ENCODE data around the gene TMPO.

- no peak for TF ChIP-seq ZNF274 (IDR thresholded peaks at IDR 0.05; ENCODE audit: low read length)
- no peak for TF ChIP-seq ZNF274 (tag by site-specific recombination; IDR thresholded peaks at IDR 0.05; ENCODE audit: borderline replicate concordance)
- TF ChIP-seq, protein P1, sequence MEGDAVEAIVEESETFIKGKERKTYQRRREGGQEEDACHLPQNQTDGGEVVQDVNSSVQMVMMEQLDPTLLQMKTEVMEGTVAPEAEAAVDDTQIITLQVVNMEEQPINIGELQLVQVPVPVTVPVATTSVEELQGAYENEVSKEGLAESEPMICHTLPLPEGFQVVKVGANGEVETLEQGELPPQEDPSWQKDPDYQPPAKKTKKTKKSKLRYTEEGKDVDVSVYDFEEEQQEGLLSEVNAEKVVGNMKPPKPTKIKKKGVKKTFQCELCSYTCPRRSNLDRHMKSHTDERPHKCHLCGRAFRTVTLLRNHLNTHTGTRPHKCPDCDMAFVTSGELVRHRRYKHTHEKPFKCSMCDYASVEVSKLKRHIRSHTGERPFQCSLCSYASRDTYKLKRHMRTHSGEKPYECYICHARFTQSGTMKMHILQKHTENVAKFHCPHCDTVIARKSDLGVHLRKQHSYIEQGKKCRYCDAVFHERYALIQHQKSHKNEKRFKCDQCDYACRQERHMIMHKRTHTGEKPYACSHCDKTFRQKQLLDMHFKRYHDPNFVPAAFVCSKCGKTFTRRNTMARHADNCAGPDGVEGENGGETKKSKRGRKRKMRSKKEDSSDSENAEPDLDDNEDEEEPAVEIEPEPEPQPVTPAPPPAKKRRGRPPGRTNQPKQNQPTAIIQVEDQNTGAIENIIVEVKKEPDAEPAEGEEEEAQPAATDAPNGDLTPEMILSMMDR (tag by site-specific recombination; IDR thresholded peaks at IDR 0.05) = no peak
- TF ChIP-seq, protein P2, sequence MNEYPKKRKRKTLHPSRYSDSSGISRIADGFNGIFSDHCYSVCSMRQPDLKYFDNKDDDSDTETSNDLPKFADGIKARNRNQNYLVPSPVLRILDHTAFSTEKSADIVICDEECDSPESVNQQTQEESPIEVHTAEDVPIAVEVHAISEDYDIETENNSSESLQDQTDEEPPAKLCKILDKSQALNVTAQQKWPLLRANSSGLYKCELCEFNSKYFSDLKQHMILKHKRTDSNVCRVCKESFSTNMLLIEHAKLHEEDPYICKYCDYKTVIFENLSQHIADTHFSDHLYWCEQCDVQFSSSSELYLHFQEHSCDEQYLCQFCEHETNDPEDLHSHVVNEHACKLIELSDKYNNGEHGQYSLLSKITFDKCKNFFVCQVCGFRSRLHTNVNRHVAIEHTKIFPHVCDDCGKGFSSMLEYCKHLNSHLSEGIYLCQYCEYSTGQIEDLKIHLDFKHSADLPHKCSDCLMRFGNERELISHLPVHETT (tag by site-specific recombination; IDR thresholded peaks at IDR 0.05) = no peak
- TF ChIP-seq ZNF76 (tag by site-specific recombination; IDR thresholded peaks at IDR 0.05; ENCODE audit: borderline replicate concordance, low read depth) = no peak
These were observed 64.0 kb downstream of the TMPO start for GRCh38 chr12:98579347-98579746.
